Measurements from ENCODE around the gene PYCR2.
"Not testable (repeated sequence)": the region's sequence is repeated elsewhere in the genome, so short reads cannot be mapped to it uniquely, and the experiment has no call there.

The PYCR2 gene

GRCh38 chr1:225941942-225942222 is 17.8 kb upstream of the PYCR2 start:
- DNase-seq, result no peak

GRCh38 chr1:225941187-225941941 is 17.3 kb upstream of the PYCR2 start, which contains the start of gene LEFTY2:
TSS of gene LEFTY2 (minus strand) at chr1:225941220. CDS start at chr1:225941140, 80 bp downstream.
- no peak for DNase-seq

GRCh38 chr1:225940385-225941151 is 16.5 kb upstream of the PYCR2 start:
- DNase-seq, result no peak

- not testable (repeated sequence) for DNase-seq
These were observed 15.9 kb upstream of the PYCR2 start for GRCh38 chr1:225939939-225940310.

GRCh38 chr1:225939097-225939938 is 15.3 kb upstream of the PYCR2 start:
- not testable (repeated sequence) for DNase-seq

GRCh38 chr1:225937048-225937968 is 13.3 kb upstream of the PYCR2 start:
- DNase-seq, result no peak

- DNase-seq, result no peak
These were observed 12.5 kb upstream of the PYCR2 start for GRCh38 chr1:225936523-225936922.

- DNase-seq, result not testable (repeated sequence)
These were observed 12.0 kb upstream of the PYCR2 start for GRCh38 chr1:225936086-225936485.

- no peak for DNase-seq
These were observed 10.7 kb upstream of the PYCR2 start for GRCh38 chr1:225934711-225935110.

GRCh38 chr1:225933072-225933471 is 9.0 kb upstream of the PYCR2 start:
- DNase-seq, result no peak

- no peak for DNase-seq
These were observed 7.5 kb upstream of the PYCR2 start for GRCh38 chr1:225931270-225932136.

GRCh38 chr1:225930566-225930965 is 6.5 kb upstream of the PYCR2 start:
- no peak for DNase-seq

GRCh38 chr1:225929462-225929861 is 5.4 kb upstream of the PYCR2 start:
- DNase-seq, result not testable (repeated sequence)

GRCh38 chr1:225928186-225929175 is 4.4 kb upstream of the PYCR2 start:
- no peak for DNase-seq

GRCh38 chr1:225926551-225927113 is 2.6 kb upstream of the PYCR2 start:
- DNase-seq, result no peak

GRCh38 chr1:225923381-225923691 is 714 bp downstream of the PYCR2 start:
- DNase-seq, result no peak

- peak in 2 of 3 experiments; percentile 20 to 72 for DNase-seq
These were observed 2.0 kb downstream of the PYCR2 start for GRCh38 chr1:225921734-225922709.

GRCh38 chr1:225919906-225920305 is 4.1 kb downstream of the PYCR2 start:
- DNase-seq, result peak in 2 of 3 experiments; percentile 16 to 54

- DNase-seq, result no peak
These were observed 5.8 kb downstream of the PYCR2 start for GRCh38 chr1:225918280-225918679.

Data from NCI-H1417 (cell line).